Activated CD4-positive, alpha-beta T cell treated with anti-CD3 and anti-CD28 coated beads, Interleukin-2, Interleukin-4, amounts not matched to agents 100 ng/mL and 50 ng/mL, durations not matched to agents 16 hours and 8 hours (primary cell): ENCODE results near the gene BEX4.
A peak's percentile ranks its signal among the peaks of the same experiment; 100 is the strongest.

ENCODE experiments used
- DNase-seq: peaks from one replicate; pipeline ENCODE4 v3.0.0-alpha.2; 2020; ENCODE audit warnings: low spot score

Gene BEX4

DNA sequence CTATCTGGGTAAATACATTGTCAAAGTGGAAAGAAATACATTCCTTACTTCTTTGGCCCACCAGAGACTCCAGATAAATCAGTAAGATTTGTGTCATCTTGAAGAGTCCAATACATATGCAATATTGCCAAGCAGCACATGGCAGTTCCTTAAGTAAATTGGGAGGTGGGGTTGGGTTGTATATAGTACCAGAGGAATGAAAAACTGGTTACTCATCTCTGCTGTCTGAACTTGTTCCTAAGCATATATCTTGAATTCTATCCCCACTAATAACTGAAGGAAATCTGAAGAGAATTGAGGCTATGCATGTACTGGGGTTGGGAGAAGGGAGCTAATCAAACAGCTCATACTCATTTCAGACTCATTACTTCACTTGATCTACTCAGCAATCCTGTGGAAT lies 25.2 kb downstream of the BEX4 start:
- no peak for DNase-seq

DNA sequence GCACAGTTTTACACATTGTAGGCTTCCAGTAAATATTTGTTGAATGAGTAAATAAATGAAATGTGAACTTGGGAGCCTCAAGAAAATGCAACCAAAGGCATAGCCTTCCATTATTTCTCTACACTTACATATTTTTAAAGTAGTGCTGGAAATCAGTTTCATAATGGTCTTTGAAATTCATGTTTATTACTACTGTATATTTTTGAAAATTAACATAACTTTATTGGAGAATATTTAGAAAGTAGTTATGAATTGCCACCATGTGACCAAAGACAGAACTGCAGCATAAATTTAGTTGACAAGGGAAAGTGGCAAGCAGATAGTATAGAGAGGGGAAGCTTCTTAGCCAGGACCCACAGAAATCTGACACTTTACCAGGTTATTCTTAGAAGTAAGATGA lies 33.6 kb downstream of the BEX4 start:
- DNase-seq: no peak

DNA sequence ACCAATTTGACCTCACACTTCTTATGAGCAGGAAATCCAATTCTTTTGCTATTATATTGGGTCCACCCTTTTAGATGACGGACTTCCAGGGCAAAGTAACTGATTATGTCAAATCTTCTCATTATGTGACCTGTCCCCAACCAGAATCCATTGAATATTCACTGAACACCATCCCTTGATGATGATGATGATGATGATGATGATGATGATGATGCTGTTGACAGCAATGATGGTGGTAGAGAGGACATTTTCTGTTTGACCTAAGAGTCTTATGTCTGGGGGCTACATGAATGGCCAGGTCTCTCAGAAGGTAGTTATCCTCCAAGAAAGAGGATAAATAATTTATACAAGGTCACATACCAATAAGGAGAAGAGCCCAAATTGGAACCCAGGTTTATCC lies 34.9 kb downstream of the BEX4 start:
- no peak for DNase-seq

DNA sequence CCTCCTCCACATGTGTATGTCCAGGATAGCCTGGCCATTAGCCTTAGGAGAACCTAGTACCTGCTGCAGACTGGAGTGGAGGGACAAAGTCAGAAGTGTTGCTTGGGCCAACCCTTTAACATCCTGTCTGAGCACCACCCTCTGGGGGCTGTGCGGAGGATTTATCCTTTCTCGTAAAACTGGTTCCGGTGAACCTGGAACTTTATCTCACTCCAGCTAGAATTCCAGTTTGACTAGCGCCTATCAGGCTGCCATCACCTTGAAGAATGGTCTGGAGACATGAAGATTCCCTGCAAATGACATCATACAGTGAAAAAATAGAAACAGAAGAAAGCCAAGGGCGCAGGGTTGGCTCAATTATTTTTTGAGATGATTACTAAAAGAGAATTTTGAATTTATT lies 36.1 kb downstream of the BEX4 start:
- DNase-seq: no peak

DNA sequence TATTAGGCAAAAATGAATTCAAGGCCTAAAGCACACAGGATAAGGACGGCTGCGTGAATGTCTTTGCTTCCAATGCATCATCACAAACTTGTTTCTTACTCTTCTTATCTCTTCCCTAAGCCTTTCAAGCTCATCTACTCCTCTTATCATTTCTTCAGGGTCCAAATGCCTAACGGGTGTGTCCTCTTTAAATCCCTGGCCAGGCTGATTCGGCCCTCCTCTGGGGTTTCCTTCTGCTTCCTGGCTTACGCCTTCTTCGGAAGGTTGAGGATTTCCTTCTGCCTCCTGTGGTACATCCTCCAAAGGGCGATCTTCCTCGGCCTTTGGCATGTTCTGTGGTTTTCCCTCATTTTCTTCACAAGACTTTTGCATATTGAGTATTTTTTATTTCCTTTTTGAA lies 38.7 kb downstream of the BEX4 start:
- no peak for DNase-seq

- peak; percentile 50 for DNase-seq
Observed at GRCh38 chrX:103254171-103254824, 39.4 kb downstream of the BEX4 start.

DNA sequence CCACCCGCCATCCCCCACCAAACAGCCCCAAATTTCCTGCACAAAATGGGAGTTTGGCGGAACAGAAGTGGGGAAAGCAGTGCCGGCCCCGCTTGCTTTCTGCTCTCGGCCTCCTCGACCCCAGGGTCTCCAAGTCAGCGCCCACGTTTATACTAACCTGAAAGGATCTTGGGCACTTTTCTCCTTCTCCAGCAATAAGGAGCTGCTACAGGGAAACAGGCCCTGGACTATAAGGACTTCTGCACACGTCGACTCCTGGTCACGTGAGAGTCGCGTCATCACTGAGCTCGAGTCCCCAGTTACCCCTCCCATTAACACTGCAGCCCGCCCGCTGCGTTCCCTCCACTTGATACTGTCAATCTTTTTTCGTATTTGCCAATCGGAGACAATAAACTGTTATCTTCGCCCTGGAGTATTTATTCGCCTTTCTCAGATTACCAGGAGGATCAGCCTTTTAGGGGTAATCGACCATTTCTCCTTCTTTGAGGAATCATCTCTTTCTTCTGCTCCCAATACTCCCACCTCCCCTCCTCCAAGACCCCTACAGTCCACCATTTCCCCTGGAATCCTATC lies 40.1 kb downstream of the BEX4 start, which contains the start of gene TCEAL8:
Gene TCEAL8 (minus strand): TSS at position 235 of the 573 bp plus-strand sequence. CDS start 1,176 bp downstream, outside the sequence.
- DNase-seq: peak; percentile 60

GRCh38 chrX:103256651-103257050 lies 41.7 kb downstream of the BEX4 start:
- DNase-seq: no peak

- DNase-seq: no peak
Observed at GRCh38 chrX:103258275-103258674, 43.4 kb downstream of the BEX4 start.
